Memory B cell (primary cell): ENCODE results near the gene EEF1A2.

Experiments used
- ATAC-seq: fragments of 150-1000 bp; cut with Tn5 transposase; 2 replicates; pipeline ENCODE4 v1.10.0; 2021; ENCODE audit warnings: low read depth, mild to moderate bottlenecking, moderate library complexity
- DNase-seq, 2 donors: peaks; one replicate each; pipeline ENCODE4 v3.0.0; 2022; ENCODE audit warnings: low spot score in 2 of 2
- H3K27ac Mint-ChIP-seq: one replicate; pipeline ENCODE4 v1.8.0; 2022; ENCODE audit warnings: mild to moderate bottlenecking, moderate library complexity, mixed read lengths
- H3K27me3 Mint-ChIP-seq: one replicate; pipeline ENCODE4 v1.8.0; 2022; ENCODE audit warnings: mixed read lengths
- H3K36me3 Mint-ChIP-seq: one replicate; pipeline ENCODE4 v1.8.0; 2022; ENCODE audit warnings: mild to moderate bottlenecking, mixed read lengths
- H3K4me1 Mint-ChIP-seq: one replicate; pipeline ENCODE4 v1.8.0; 2022; ENCODE audit warnings: mixed read lengths
- H3K4me3 Mint-ChIP-seq: one replicate; pipeline ENCODE4 v1.8.0; 2022; ENCODE audit warnings: mild to moderate bottlenecking, moderate library complexity, mixed read lengths
- H3K9me3 Mint-ChIP-seq: one replicate; pipeline ENCODE4 v1.8.0; 2022; ENCODE audit warnings: mixed read lengths

The EEF1A2 gene

DNA sequence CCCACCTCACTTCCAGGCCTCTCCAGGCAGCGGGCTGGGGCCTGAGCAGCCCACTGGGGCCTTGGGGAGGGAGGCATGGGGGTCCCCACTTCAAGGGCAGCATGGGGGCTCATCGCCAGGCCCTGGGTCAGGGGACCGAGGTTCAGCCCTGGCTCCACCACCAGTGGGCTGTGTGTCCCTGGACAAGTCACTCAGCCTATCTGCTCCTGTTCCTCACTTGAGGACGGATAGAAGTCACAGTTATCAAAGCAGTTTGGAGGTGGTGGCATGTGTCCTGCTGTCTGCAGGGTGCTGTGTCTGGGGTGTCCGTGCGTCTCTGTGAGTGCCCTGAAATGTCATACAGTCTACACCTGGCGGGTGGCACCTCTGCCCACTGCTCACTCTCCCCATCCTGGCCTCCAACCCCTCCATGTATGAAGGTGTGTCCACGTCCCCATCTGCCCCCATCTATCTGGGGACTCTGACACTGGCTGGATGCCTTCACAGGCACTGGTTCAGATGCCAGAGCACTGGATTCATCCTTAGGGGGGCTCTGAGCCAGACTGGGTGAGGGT is 3.6 kb downstream of the EEF1A2 start:
- Mint-ChIP-seq H3K9me3 (peaks cover 13% of the 10 kb centered on the region), H3K27me3 (peaks cover 18% of the 10 kb centered on the region), H3K36me3 (peaks cover 6% of the 10 kb centered on the region), H3K4me3 (no peak overlapping the region), H3K4me1 (peaks cover 2% of the 10 kb centered on the region), H3K27ac (no peak overlapping the region)
- ATAC-seq (no peak), DNase-seq (no peak)

DNA sequence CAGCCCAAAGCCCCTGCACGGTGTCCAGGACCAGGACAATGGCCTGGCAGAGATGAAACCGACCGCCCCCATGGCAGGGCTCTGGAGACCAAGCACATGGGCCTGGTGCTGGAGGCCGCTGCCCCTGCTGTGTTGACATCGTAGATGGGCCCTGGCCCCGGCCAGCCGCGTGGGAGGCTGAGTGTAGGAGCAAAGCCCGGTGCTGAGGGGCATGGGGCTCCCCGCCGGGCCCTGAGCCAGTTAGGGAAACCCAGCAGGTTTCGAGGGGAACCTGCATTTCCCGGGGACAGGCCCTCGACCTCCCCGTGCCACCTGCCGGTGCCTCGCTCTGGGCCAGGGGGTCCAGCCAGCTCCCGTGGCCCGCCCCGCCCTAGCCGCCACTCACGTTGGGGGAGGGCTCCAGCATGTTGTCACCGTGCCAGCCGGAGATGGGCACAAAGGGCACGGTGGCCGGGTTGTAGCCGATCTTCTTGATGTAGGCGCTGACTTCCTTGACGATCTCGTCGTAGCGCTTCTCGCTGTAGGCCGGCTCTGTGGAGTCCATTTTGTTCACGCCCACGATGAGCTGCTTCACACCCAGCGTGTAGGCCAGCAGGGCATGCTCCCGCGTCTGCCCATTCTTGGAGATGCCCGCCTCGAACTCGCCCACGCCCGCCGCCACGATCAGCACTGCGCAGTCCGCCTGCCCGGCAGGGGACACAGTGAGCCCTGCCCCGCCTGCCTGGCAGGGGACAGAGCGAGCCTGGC is 4.3 kb downstream of the EEF1A2 start:
- Mint-ChIP-seq H3K27me3 (peaks cover 18% of the 10 kb centered on the region), H3K4me3 (no peak overlapping the region), H3K4me1 (peaks cover 2% of the 10 kb centered on the region), H3K9me3 (peaks cover 13% of the 10 kb centered on the region), H3K36me3 (peaks cover 6% of the 10 kb centered on the region), H3K27ac (no peak overlapping the region)
- ATAC-seq (no peak), DNase-seq (no peak)

DNA sequence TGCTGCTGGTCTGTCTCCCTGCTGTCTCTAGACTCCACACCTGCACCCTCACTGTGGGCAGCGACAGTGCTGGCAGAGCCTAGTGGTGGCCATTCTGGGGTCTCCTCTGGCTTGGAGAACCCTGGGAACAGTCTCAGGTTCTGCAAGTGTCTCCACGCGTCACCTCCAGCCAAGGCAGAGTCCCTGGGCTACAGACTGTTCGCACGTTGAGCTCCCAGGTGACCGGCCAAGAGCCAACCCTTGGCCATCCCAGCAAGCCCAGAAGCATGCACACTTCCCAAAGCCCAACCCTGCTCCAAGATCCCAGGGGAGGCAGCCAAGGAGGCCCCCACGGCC is 4.8 kb downstream of the EEF1A2 start:
- H3K9me3 Mint-ChIP-seq, result peaks cover 13% of the 10 kb centered on the region
- no peak for DNase-seq
- H3K27me3 Mint-ChIP-seq, result peaks cover 18% of the 10 kb centered on the region
- peaks cover 2% of the 10 kb centered on the region for H3K4me1 Mint-ChIP-seq
- no peak overlapping the region for H3K27ac Mint-ChIP-seq
- H3K4me3 Mint-ChIP-seq, result no peak overlapping the region
- no peak for ATAC-seq
- peaks cover 6% of the 10 kb centered on the region for H3K36me3 Mint-ChIP-seq

DNA sequence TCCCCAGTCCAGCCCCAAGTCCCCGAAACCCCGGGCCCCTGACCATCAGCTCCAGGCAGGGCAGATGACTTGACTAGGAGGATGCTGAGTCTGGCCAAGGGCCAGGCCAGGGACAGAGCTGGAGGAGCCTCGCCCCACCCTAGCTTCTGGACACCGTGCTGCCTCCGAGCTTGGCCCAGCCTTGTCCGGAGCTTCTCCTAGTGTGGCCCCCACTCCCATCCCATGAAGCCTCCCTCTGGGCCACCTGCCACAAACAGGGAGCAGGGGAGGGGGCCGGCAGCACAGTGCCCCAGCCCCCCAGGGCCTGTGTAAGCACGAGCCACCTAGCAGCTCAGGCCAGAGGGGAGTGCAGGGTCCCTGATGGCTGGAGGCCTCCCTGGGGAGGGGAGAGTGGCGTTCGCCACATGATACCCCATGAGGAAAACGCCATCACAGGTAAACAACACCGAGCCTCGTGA is 5.3 kb downstream of the EEF1A2 start:
- Mint-ChIP-seq H3K9me3 (peaks cover 13% of the 10 kb centered on the region), H3K4me1 (peaks cover 2% of the 10 kb centered on the region), H3K27ac (no peak overlapping the region), H3K27me3 (peaks cover 18% of the 10 kb centered on the region), H3K4me3 (no peak overlapping the region), H3K36me3 (peaks cover 6% of the 10 kb centered on the region)
- ATAC-seq (no peak), DNase-seq (no peak)

DNA sequence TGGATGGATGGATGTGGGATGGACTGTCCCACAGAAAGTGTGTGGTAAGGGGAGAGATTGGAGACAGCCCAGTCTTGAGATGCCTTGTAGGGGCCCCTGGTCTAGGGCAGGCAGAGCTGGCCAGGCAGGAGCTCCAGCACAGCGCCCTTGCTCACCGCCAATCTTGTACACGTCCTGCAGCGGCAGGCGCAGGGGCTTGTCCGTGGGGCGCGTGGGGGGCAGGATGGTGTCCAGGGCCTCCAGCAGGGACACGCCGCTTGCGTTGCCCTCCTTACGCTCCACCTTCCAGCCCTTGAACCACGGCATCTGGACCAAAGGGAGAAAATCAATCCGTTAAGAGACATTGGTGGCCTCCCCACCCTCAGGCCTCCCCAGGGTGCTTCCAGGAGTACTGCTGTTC is 5.9 kb downstream of the EEF1A2 start:
- no peak overlapping the region for H3K4me3 Mint-ChIP-seq
- H3K4me1 Mint-ChIP-seq, result peaks cover 2% of the 10 kb centered on the region
- H3K27me3 Mint-ChIP-seq, result peaks cover 18% of the 10 kb centered on the region
- H3K27ac Mint-ChIP-seq, result no peak overlapping the region
- no peak for ATAC-seq
- peaks cover 13% of the 10 kb centered on the region for H3K9me3 Mint-ChIP-seq
- H3K36me3 Mint-ChIP-seq, result peaks cover 6% of the 10 kb centered on the region
- no peak for DNase-seq

DNA sequence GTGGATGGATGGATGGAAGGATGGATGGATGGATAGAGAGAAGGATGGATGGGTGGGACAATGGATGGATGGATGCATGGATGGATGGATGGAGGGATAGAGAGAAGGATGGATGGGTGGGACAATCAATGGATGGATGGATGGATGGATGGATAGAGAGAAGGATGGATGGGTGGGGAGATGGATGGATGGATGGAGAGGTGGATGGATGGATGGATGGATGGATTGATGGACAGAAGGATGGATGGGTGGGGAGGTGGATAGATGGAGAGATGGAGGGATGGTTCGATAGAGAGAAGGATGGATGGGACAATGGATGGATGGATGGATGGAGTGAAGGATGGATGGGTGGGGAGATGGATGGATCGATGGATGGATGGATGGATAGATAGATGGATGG is 6.4 kb downstream of the EEF1A2 start:
- DNase-seq (no peak), ATAC-seq (no peak)
- H3K4me3 Mint-ChIP-seq, result no peak overlapping the region
- peaks cover 2% of the 10 kb centered on the region for H3K4me1 Mint-ChIP-seq
- H3K36me3 Mint-ChIP-seq, result peaks cover 6% of the 10 kb centered on the region
- no peak overlapping the region for H3K27ac Mint-ChIP-seq
- H3K9me3 Mint-ChIP-seq, result peaks cover 13% of the 10 kb centered on the region
- H3K27me3 Mint-ChIP-seq, result peaks cover 17% of the 10 kb centered on the region

DNA sequence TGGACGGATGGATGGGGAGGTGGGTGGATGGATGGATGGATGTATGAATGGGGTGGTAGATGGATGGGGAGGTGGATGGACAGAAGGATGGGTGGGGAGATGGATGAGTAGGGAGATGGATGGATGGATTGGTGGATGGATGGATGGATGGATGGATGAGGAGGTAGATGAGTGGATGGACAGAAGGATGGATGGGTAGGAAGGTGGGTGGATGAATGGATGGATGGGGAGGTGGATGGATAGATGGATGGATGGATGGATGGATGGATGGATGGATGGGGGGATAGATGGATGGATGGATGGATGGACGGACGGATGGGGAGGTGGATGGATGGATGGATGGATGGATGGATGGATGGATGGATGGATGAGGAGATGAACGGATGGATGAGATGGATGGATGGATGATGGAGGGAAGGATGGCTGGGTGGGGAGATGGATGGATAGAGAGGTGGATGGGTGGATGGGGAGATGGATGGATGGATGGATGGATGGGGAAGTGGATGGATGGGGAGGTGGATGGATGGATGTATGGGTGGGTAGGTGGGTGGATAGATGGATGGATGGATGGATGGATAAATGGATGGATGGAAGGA is 7.2 kb downstream of the EEF1A2 start:
- no peak for ATAC-seq
- peaks cover 13% of the 10 kb centered on the region for H3K9me3 Mint-ChIP-seq
- peaks cover 17% of the 10 kb centered on the region for H3K27me3 Mint-ChIP-seq
- peaks cover 6% of the 10 kb centered on the region for H3K36me3 Mint-ChIP-seq
- no peak overlapping the region for H3K27ac Mint-ChIP-seq
- H3K4me1 Mint-ChIP-seq, result no peaks in the 10 kb centered on the region
- no peak overlapping the region for H3K4me3 Mint-ChIP-seq
- DNase-seq, result no peak

DNA sequence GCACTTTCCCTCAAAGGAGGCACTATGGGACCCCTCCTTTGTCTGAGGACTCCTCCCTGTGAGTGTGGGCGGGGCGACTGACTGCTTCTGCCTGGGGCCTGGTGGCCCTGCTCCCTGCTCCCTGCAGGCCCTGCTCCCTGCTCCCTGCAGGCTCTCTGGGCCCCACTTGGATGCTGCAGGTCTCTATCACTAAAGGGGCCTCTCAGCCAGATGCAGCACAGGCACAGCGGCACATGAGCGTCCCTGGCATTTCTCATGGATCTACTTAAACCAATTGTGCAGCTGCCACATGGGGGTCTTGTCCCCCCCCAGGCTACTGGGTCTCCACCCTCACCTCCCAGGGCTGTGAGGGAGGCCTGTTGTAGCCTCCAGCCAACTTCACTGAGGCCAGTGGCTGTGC is 7.8 kb downstream of the EEF1A2 start:
- Mint-ChIP-seq H3K4me3 (no peak overlapping the region), H3K4me1 (no peaks in the 10 kb centered on the region), H3K36me3 (peaks cover 8% of the 10 kb centered on the region), H3K27ac (no peak overlapping the region), H3K27me3 (peaks cover 20% of the 10 kb centered on the region), H3K9me3 (peaks cover 13% of the 10 kb centered on the region)
- DNase-seq (no peak), ATAC-seq (no peak)

DNA sequence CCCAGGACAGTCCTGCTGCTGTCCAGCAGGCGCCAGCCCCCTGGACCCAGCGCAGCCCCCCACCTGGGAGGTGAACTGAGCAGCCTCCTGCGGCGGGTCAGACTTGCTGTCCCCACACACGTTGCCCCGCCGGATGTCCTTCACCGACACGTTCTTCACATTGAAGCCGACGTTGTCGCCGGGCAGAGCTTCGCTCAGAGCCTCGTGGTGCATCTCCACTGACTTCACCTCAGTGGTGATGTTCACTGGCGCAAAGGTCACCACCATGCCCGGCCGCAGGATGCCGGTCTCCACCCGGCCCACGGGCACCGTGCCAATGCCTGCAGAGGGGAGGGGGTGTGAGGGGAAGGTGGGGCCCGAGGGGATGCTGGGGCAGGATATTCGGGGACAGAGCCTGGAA is 8.5 kb downstream of the EEF1A2 start:
- Mint-ChIP-seq H3K27me3 (peaks cover 23% of the 10 kb centered on the region), H3K4me3 (no peak overlapping the region), H3K9me3 (peaks cover 13% of the 10 kb centered on the region), H3K27ac (no peak overlapping the region), H3K36me3 (peaks cover 8% of the 10 kb centered on the region), H3K4me1 (no peaks in the 10 kb centered on the region)
- DNase-seq, result no peak
- ATAC-seq, result no peak

DNA sequence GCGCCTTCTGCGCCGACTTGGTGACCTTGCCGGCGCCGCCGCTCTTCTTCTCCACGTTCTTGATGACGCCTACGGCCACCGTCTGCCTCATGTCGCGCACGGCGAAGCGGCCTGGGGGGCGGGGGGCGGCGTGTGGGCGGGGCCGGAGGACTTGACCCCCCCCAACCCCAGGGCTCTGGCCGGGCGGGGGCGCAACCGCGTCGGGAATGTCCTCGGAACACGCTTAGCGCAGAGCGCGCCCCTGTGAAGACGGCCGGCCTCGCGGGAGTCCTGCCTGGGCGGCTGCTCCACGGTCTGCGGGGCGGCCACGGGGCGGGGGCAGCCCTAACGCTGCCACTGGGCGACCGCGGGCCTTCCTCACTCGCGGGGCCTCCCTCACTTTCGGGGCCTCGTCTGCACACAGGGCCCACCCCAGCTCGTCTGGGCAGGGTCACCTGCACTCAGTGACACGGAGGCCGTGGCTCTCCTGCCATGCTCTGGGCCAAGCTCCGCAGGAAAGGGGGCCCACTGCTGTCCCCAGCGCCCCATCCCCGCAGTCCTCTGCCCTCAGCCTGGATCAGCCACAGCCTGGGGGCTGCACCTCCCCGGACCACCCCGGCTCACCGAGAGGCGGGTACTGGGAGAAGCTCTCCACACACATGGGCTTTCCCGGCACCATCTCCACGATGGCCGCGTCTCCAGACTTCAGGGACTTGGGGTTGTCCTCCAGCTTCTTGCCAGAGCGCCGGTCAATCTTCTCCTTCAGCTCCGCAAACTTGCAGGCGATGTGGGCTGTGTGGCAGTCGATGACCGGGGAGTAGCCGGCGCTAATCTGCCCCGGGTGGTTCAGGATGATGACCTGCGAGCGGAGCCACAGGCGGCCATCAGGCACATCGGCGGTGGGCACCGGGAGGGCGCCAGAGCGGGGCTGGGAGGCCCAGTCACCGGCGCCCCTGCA is 10.3 kb downstream of the EEF1A2 start:
- H3K27ac Mint-ChIP-seq, result no peak overlapping the region
- ATAC-seq, result no peak

DNA sequence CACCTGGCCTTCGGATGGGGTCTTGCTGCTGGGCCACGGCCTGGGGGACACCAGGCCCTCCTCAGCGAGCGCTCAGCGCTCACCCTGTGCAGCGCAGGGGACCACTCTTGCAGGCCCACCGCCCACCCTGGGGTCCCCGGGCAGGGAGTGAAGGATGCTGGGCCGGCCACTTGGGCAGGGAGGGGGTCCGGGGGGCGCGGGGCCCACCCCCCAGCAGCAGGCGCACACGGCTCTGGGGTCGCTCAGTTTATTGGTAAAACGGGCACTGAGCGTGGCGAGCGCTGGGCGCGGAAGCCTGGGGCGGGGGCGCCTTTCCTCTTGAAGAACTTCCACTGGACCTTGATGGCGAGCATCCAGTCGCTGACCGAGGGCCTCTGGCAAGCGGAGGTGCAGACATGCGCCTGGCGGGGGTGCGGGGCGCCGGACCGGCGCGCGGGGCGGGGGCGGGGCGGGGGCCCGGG is 11.1 kb downstream of the EEF1A2 start:
- Mint-ChIP-seq H3K27ac (no peak overlapping the region), H3K27me3 (peaks cover 32% of the 10 kb centered on the region), H3K4me3 (no peak overlapping the region), H3K9me3 (peaks cover 13% of the 10 kb centered on the region), H3K4me1 (no peaks in the 10 kb centered on the region), H3K36me3 (peaks cover 8% of the 10 kb centered on the region)
- ATAC-seq (no peak), DNase-seq (no peak)

More for the DNA sequence above, 10.3 kb downstream of the EEF1A2 start:
- no peaks in the 10 kb centered on the region for H3K4me1 Mint-ChIP-seq
- peaks cover 13% of the 10 kb centered on the region for H3K9me3 Mint-ChIP-seq
- no peak overlapping the region for H3K4me3 Mint-ChIP-seq
- H3K27me3 Mint-ChIP-seq, result peaks cover 29% of the 10 kb centered on the region
- no peak for DNase-seq
- H3K36me3 Mint-ChIP-seq, result peaks cover 8% of the 10 kb centered on the region

DNA sequence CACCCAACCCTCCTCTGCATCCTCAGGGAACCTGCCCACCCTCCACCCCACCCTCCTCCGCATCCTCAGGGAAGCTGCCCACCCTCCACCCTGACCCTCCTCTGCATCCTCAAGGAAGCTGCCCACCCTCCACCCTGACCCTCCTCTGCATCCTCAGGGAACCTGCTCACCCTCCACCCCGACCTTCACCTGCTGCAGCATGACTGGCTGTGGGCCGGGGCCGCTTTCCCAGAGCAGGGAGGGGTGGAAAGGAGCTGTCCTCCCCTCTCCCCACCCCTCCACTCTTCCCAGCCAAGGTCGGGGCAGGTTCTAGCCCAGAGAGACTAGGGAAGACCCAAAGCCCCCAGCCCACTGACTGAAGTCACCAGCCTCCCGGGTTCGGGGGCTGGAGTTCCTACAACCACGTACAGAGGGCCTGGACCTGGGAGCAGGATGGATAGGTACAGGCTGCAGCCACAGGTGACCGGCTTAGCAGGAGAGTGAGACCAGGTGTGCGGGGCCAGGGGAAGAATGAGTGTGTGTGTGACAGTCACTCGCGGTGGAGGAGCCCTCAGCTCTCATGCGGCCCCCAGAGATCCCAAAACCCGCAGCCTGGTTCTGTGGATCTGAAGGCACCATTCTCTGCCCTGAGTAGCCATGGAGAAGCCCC is 11.6 kb downstream of the EEF1A2 start:
- no peaks in the 10 kb centered on the region for H3K4me1 Mint-ChIP-seq
- H3K27me3 Mint-ChIP-seq, result peaks cover 32% of the 10 kb centered on the region
- ATAC-seq (no peak), DNase-seq (no peak)
- H3K27ac Mint-ChIP-seq, result no peak overlapping the region
- H3K4me3 Mint-ChIP-seq, result no peak overlapping the region
- H3K36me3 Mint-ChIP-seq, result peaks cover 8% of the 10 kb centered on the region
- H3K9me3 Mint-ChIP-seq, result peaks cover 8% of the 10 kb centered on the region

DNA sequence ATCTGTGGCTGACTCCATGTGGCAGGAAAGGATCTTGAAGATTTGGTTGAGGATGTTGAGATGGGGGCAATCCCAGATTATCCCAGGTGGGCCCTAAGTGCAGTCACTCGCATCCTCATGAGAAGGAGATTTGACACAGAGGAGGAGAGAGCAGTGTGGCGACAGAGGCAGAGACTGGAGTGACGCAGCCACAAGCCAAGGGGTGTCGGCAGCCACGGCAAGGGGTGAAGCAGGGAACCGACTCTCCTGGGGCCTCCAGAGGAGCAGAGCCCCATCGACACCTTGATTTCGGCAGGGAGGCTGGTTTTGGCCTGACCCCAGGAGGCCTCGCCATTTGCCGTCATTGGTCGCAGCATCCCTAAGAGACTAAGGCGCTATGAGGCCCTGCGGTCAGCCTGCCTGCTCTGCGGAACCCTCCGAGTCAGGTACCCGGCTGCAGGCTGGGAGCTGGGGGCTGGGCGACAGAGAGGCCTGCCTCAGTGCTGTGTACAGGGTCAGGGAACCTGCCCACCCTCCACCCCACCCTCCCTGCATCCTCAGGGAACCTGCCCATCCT is 12.5 kb downstream of the EEF1A2 start:
- Mint-ChIP-seq H3K36me3 (peaks cover 3% of the 10 kb centered on the region), H3K27me3 (peaks cover 26% of the 10 kb centered on the region), H3K27ac (no peak overlapping the region), H3K4me1 (no peaks in the 10 kb centered on the region), H3K9me3 (no peaks in the 10 kb centered on the region), H3K4me3 (no peak overlapping the region)
- DNase-seq, result no peak
- no peak for ATAC-seq
